DND-41 (cell line): ENCODE results near the gene GCHFR.

Experiments
- ATAC-seq: fragments of 200-7000 bp; cut with Tn5 transposase; 3 replicates; pipeline ENCODE4 v1.9.1; 2021; ENCODE audit warnings: low read depth; ENCODE audit not compliant: insufficient read depth
- DNase-seq: peaks from one replicate; pipeline ENCODE4 v3.0.0-alpha.2; 2020
- H2AFZ ChIP-seq: 2 replicates; pipeline ENCODE4 v1.6.0; 2012; ENCODE audit warnings: low read depth, low read length
- H3K27ac ChIP-seq: 2 replicates; pipeline ENCODE4 v1.5.1; 2012; ENCODE audit warnings: low read length, inconsistent platforms
- H3K27me3 ChIP-seq: fragments of 200-600 bp; sonication (generic); 2 replicates; pipeline ENCODE4 v1.6.0; 2012; ENCODE audit warnings: low read length, mild to moderate bottlenecking, inconsistent platforms; ENCODE audit not compliant: insufficient read depth, poor library complexity
- H3K36me3 ChIP-seq: 2 replicates; pipeline ENCODE4 v1.5.1; 2012; ENCODE audit warnings: low read length, inconsistent platforms; ENCODE audit not compliant: insufficient read depth
- H3K4me1 ChIP-seq: 2 replicates; pipeline ENCODE4 v1.5.1; 2012; ENCODE audit warnings: mild to moderate bottlenecking, low read length; ENCODE audit not compliant: insufficient read depth
- H3K4me2 ChIP-seq: 2 replicates; pipeline ENCODE4 v1.6.0; 2012; ENCODE audit warnings: mild to moderate bottlenecking, moderate library complexity, low read length, inconsistent platforms; ENCODE audit not compliant: insufficient read depth
- H3K4me3 ChIP-seq, 2 experiments: fragments of 200-600 bp in 1 of 2; shearing (Covaris generic) in 1 of 2; 2 replicates each; pipeline ENCODE4 v1.5.1; 2012 to 2016; ENCODE audit warnings: inconsistent platforms in 2 of 2, low read length in 2 of 2, mild to moderate bottlenecking in 2 of 2, low read depth in 1 of 2, moderate library complexity in 1 of 2
- H3K79me2 ChIP-seq: 2 replicates; pipeline ENCODE4 v1.6.0; 2012; ENCODE audit warnings: low read length, inconsistent platforms; ENCODE audit not compliant: insufficient read depth
- H3K9ac ChIP-seq: 2 replicates; pipeline ENCODE4 v1.6.0; 2012; ENCODE audit warnings: low read depth, mild to moderate bottlenecking, inconsistent platforms, low read length, moderate library complexity
- H3K9me3 ChIP-seq: 2 replicates; pipeline ENCODE4 v1.5.1; 2012; ENCODE audit warnings: low read length, moderate library complexity, mild to moderate bottlenecking, inconsistent platforms; ENCODE audit not compliant: insufficient read depth, severe bottlenecking
- H4K20me1 ChIP-seq: 2 replicates; pipeline ENCODE4 v1.6.0; 2012; ENCODE audit warnings: low read length; ENCODE audit not compliant: insufficient read depth
- CTCF ChIP-seq: IDR thresholded peaks from 2 replicates; pipeline ENCODE4 v1.5.1; 2012; ENCODE audit warnings: borderline replicate concordance, low read length, moderate library complexity, mild to moderate bottlenecking; ENCODE audit not compliant: poor library complexity, severe bottlenecking; ENCODE audit errors: extremely low read depth
- EZH2 ChIP-seq: IDR thresholded peaks from 3 replicates; pipeline ENCODE4 v1.6.1; 2012; ENCODE audit warnings: borderline replicate concordance, low read depth, mild to moderate bottlenecking, moderate library complexity, low read length, inconsistent platforms; ENCODE audit not compliant: severe bottlenecking

The GCHFR gene

GRCh38 chr15:40736575-40736974 lies 27.3 kb upstream of the GCHFR start:
- Histone ChIP-seq H3K79me2 (no peaks in the 10 kb centered on the region), H3K4me2 (no peak overlapping the region), H3K9ac (no peak overlapping the region), H3K4me1 (no peaks in the 10 kb centered on the region), H3K27ac (no peak overlapping the region), H3K9me3 (no peaks in the 10 kb centered on the region), H4K20me1 (0 out of 2 replicates have a peak, but pooled peaks cover 3% of the 10 kb centered on the region), H3K27me3 (no peaks in the 10 kb centered on the region), H3K4me3 (no peak overlapping the region), H3K36me3 (peaks cover 85% of the 10 kb centered on the region), H2AFZ (no peak overlapping the region)
- ATAC-seq (no peak), DNase-seq (no peak)
- TF ChIP-seq EZH2 (no peak), CTCF (no peak)

GRCh38 chr15:40737048-40737447 lies 26.8 kb upstream of the GCHFR start:
- H3K79me2 ChIP-seq = no peaks in the 10 kb centered on the region
- H3K4me2 ChIP-seq = no peak overlapping the region
- no peak for TF ChIP-seq CTCF
- TF ChIP-seq EZH2 = no peak
- H2AFZ ChIP-seq = no peak overlapping the region
- H3K4me3 ChIP-seq = no peak overlapping the region
- H3K27ac ChIP-seq = no peak overlapping the region
- H3K27me3 ChIP-seq = no peaks in the 10 kb centered on the region
- H3K36me3 ChIP-seq = peaks cover 85% of the 10 kb centered on the region
- H4K20me1 ChIP-seq = 0 out of 2 replicates have a peak, but pooled peaks cover 3% of the 10 kb centered on the region
- DNase-seq (no peak), ATAC-seq (no peak)
- no peaks in the 10 kb centered on the region for H3K9me3 ChIP-seq
- no peaks in the 10 kb centered on the region for H3K4me1 ChIP-seq
- no peak overlapping the region for H3K9ac ChIP-seq

GRCh38 chr15:40739047-40739446 lies 24.8 kb upstream of the GCHFR start:
- Histone ChIP-seq H3K9me3 (no peaks in the 10 kb centered on the region), H3K4me1 (no peaks in the 10 kb centered on the region), H3K79me2 (no peaks in the 10 kb centered on the region), H4K20me1 (0 out of 2 replicates have a peak, but pooled peaks cover 3% of the 10 kb centered on the region), H3K4me2 (no peak overlapping the region), H2AFZ (no peak overlapping the region), H3K9ac (no peak overlapping the region), H3K27ac (no peak overlapping the region), H3K4me3 (no peak overlapping the region), H3K27me3 (no peaks in the 10 kb centered on the region), H3K36me3 (peaks cover 86% of the 10 kb centered on the region)
- ATAC-seq = no peak
- TF ChIP-seq CTCF (no peak), EZH2 (no peak)
- DNase-seq = no peak

- H3K27me3 ChIP-seq = no peaks in the 10 kb centered on the region
- no peaks in the 10 kb centered on the region for H3K79me2 ChIP-seq
- H2AFZ ChIP-seq = no peak overlapping the region
- no peaks in the 10 kb centered on the region for H3K9me3 ChIP-seq
- H3K4me2 ChIP-seq = no peak overlapping the region
- no peak overlapping the region for H3K27ac ChIP-seq
- H3K4me1 ChIP-seq = no peaks in the 10 kb centered on the region
- peaks cover 86% of the 10 kb centered on the region for H3K36me3 ChIP-seq
- no peak for TF ChIP-seq CTCF
- TF ChIP-seq EZH2 = no peak
- ATAC-seq (no peak), DNase-seq (no peak)
- no peak overlapping the region for H3K4me3 ChIP-seq
- H3K9ac ChIP-seq = no peak overlapping the region
- peaks cover 6% of the 10 kb centered on the region; the same call in 1 of the 2 replicates for H4K20me1 ChIP-seq
Observed at GRCh38 chr15:40739854-40740253, 24.0 kb upstream of the GCHFR start.
